Stomach smooth muscle (tissue), 2 donors: ENCODE data around the gene MARCHF2.
A peak's percentile ranks its signal among the peaks of the same experiment; 100 is the strongest.
"Not testable (repeated sequence)": the region's sequence is repeated elsewhere in the genome, so short reads cannot be mapped to it uniquely, and the experiment has no call there.

Experiments
- H3K27ac ChIP-seq: one replicate; pipeline ENCODE4 v1.7.0; 2013; ENCODE audit warnings: mild to moderate bottlenecking, low read length, inconsistent platforms
- H3K27me3 ChIP-seq, 2 donors: one replicate each; pipeline ENCODE4 v1.7.0; 2013; ENCODE audit warnings: low read length in 2 of 2; ENCODE audit not compliant: insufficient read depth in 2 of 2, control insufficient read depth in 1 of 2
- H3K36me3 ChIP-seq, 2 donors: one replicate each; pipeline ENCODE4 v1.7.0; 2013; ENCODE audit warnings: low read length in 2 of 2; ENCODE audit not compliant: control insufficient read depth in 2 of 2, insufficient read depth in 2 of 2
- H3K4me1 ChIP-seq: one replicate; pipeline ENCODE4 v1.7.0; 2013; ENCODE audit warnings: low read length; ENCODE audit not compliant: control insufficient read depth, insufficient read depth
- H3K4me3 ChIP-seq, 2 donors: one replicate each; pipeline ENCODE4 v1.7.0; 2013; ENCODE audit warnings: low read length in 2 of 2
- H3K9ac ChIP-seq, 2 donors: one replicate each; pipeline ENCODE4 v1.7.0; 2013; ENCODE audit warnings: low read length in 2 of 2, mild to moderate bottlenecking in 1 of 2
- H3K9me3 ChIP-seq, 2 donors: one replicate each; pipeline ENCODE4 v1.7.0; 2013; ENCODE audit warnings: low read length in 2 of 2; ENCODE audit not compliant: control insufficient read depth in 2 of 2
- donor health status: healthy.
- donor health status: Pancreatic carcinoma.

MARCHF2 gene

GRCh38 chr19:8421484-8422461 lies 8.7 kb downstream of the MARCHF2 start:
- H3K4me3 ChIP-seq, result no peak overlapping the region
- H3K36me3 ChIP-seq, result peaks cover 11 to 15% of the 10 kb centered on the region in 2 donors
- no peak overlapping the region for H3K9ac ChIP-seq
- H3K27ac ChIP-seq, result no peak overlapping the region
- no peaks in the 10 kb centered on the region for H3K27me3 ChIP-seq
- H3K9me3 ChIP-seq, result no peaks in the 10 kb centered on the region
- peaks cover 7% of the 10 kb centered on the region for H3K4me1 ChIP-seq

GRCh38 chr19:8423817-8424223 lies 10.7 kb downstream of the MARCHF2 start:
- Histone ChIP-seq H3K9ac (peak overlapping the region in 1 of 2 donors; percentile 17), H3K4me3 (peak overlapping the region in 1 of 2 donors; percentile 8), H3K4me1 (peaks cover 3% of the 10 kb centered on the region), H3K9me3 (no peaks in the 10 kb centered on the region), H3K27ac (peak overlapping the region; percentile 55), H3K36me3 (peaks cover 11 to 15% of the 10 kb centered on the region in 2 donors), H3K27me3 (no peaks in the 10 kb centered on the region)

GRCh38 chr19:8425331-8425730 lies 12.2 kb downstream of the MARCHF2 start:
- H3K36me3 ChIP-seq, result peaks cover 15 to 16% of the 10 kb centered on the region in 2 donors
- not testable (repeated sequence) for H3K27ac ChIP-seq

GRCh38 chr19:8426283-8426682 lies 13.2 kb downstream of the MARCHF2 start:
- no peak overlapping the region for H3K9ac ChIP-seq
- no peaks in the 10 kb centered on the region for H3K27me3 ChIP-seq
- H3K36me3 ChIP-seq, result peaks cover 19% of the 10 kb centered on the region in 2 donors
- peaks cover 3% of the 10 kb centered on the region for H3K4me1 ChIP-seq
- H3K27ac ChIP-seq, result no peak overlapping the region
- no peaks in the 10 kb centered on the region for H3K9me3 ChIP-seq
- no peak overlapping the region for H3K4me3 ChIP-seq

More at GRCh38 chr19:8425331-8425730, 12.2 kb downstream of the MARCHF2 start:
- H3K27me3 ChIP-seq, H3K4me1 ChIP-seq, H3K9ac ChIP-seq, H3K4me3 ChIP-seq, H3K9me3 ChIP-seq: not testable (repeated sequence)

GRCh38 chr19:8429044-8429443 lies 15.9 kb downstream of the MARCHF2 start:
- no peaks in the 10 kb centered on the region for H3K9me3 ChIP-seq
- no peaks in the 10 kb centered on the region for H3K4me1 ChIP-seq
- no peak overlapping the region for H3K4me3 ChIP-seq
- H3K36me3 ChIP-seq, result peaks cover 10 to 18% of the 10 kb centered on the region in 2 donors
- H3K27ac ChIP-seq, result no peak overlapping the region
- H3K27me3 ChIP-seq, result no peaks in the 10 kb centered on the region
- H3K9ac ChIP-seq, result no peak overlapping the region

- Histone ChIP-seq H3K4me1 (no peaks in the 10 kb centered on the region), H3K4me3 (no peak overlapping the region), H3K36me3 (peaks cover 10 to 18% of the 10 kb centered on the region in 2 donors), H3K27me3 (no peaks in the 10 kb centered on the region), H3K27ac (no peak overlapping the region), H3K9ac (no peak overlapping the region), H3K9me3 (no peaks in the 10 kb centered on the region)
Observed at GRCh38 chr19:8429826-8430225, 16.7 kb downstream of the MARCHF2 start.

- H3K9me3 ChIP-seq, result no peaks in the 10 kb centered on the region
- no peak overlapping the region for H3K9ac ChIP-seq
- H3K27me3 ChIP-seq, result no peaks in the 10 kb centered on the region
- H3K4me1 ChIP-seq, result no peaks in the 10 kb centered on the region
- no peak overlapping the region for H3K4me3 ChIP-seq
- H3K27ac ChIP-seq, result no peak overlapping the region
- peaks cover 10 to 21% of the 10 kb centered on the region in 2 donors for H3K36me3 ChIP-seq
Observed at GRCh38 chr19:8430650-8431049, 17.5 kb downstream of the MARCHF2 start.

- Histone ChIP-seq H3K36me3 (peaks cover 5 to 9% of the 10 kb centered on the region in 2 donors), H3K4me3 (no peak overlapping the region), H3K27ac (no peak overlapping the region)
Observed at GRCh38 chr19:8438236-8438635, 25.1 kb downstream of the MARCHF2 start.

GRCh38 chr19:8441725-8442544 lies 28.8 kb downstream of the MARCHF2 start:
- H3K9me3 ChIP-seq, result no peaks in the 10 kb centered on the region
- peaks cover 2 to 9% of the 10 kb centered on the region in 2 donors for H3K36me3 ChIP-seq
- H3K9ac ChIP-seq, result no peak overlapping the region
- no peak overlapping the region for H3K4me3 ChIP-seq
- H3K4me1 ChIP-seq, result peaks cover 16% of the 10 kb centered on the region
- no peak overlapping the region for H3K27ac ChIP-seq
- H3K27me3 ChIP-seq, result no peaks in the 10 kb centered on the region

More at GRCh38 chr19:8438236-8438635, 25.1 kb downstream of the MARCHF2 start:
- no peaks in the 10 kb centered on the region for H3K9me3 ChIP-seq
- H3K9ac ChIP-seq, result no peak overlapping the region
- no peaks in the 10 kb centered on the region for H3K4me1 ChIP-seq
- no peaks in the 10 kb centered on the region for H3K27me3 ChIP-seq

- Histone ChIP-seq H3K9ac (peak overlapping the region; percentile 92 to 98), H3K27ac (peak overlapping the region; percentile 93), H3K4me1 (peaks cover 23% of the 10 kb centered on the region), H3K4me3 (peak overlapping the region; percentile 50 to 92)
- H3K27me3 ChIP-seq, H3K36me3 ChIP-seq, H3K9me3 ChIP-seq: not testable (repeated sequence)
Observed at GRCh38 chr19:8444140-8444676, 31.1 kb downstream of the MARCHF2 start.
